NK-92 (cell line): ENCODE data around the gene LHX3.
"Not testable (repeated sequence)": the region's sequence is repeated elsewhere in the genome, so short reads cannot be mapped to it uniquely, and the experiment has no call there.

ENCODE experiments used
- DNase-seq: peaks from one replicate; lab custom pipeline; 2025; ENCODE audit not compliant: unreplicated experiment; lab: John Stamatoyannopoulos, UW

Gene LHX3

GRCh38 chr9:136156209-136157120 is 48.5 kb downstream of the LHX3 start:
- no peak for DNase-seq

- no peak for DNase-seq
Measured at GRCh38 chr9:136155576-136155975, 49.4 kb downstream of the LHX3 start.

GRCh38 chr9:136154943-136155342 is 50.0 kb downstream of the LHX3 start:
- DNase-seq, result no peak

- no peak for DNase-seq
Measured at GRCh38 chr9:136153381-136154065, 51.4 kb downstream of the LHX3 start.

- no peak for DNase-seq
Measured at GRCh38 chr9:136152931-136153330, 52.0 kb downstream of the LHX3 start.

- no peak for DNase-seq
Measured at GRCh38 chr9:136152543-136152866, 52.4 kb downstream of the LHX3 start.

GRCh38 chr9:136151848-136152542 is 52.9 kb downstream of the LHX3 start:
- no peak for DNase-seq

- DNase-seq, result no peak
Measured at GRCh38 chr9:136151214-136151804, 53.6 kb downstream of the LHX3 start.

GRCh38 chr9:136150664-136151213 is 54.2 kb downstream of the LHX3 start:
- DNase-seq, result not testable (repeated sequence)

- DNase-seq, result no peak
Measured at GRCh38 chr9:136149853-136150252, 55.1 kb downstream of the LHX3 start.

- DNase-seq, result no peak
Measured at GRCh38 chr9:136149337-136149736, 55.6 kb downstream of the LHX3 start.

- DNase-seq, result no peak
Measured at GRCh38 chr9:136148766-136149165, 56.2 kb downstream of the LHX3 start.

- DNase-seq, result no peak
Measured at GRCh38 chr9:136147890-136148714, 56.8 kb downstream of the LHX3 start.

GRCh38 chr9:136147038-136147889 is 57.7 kb downstream of the LHX3 start:
- DNase-seq, result no peak
